LoVo (cell line): Measurements from ENCODE around the gene MRPS12.
"Not testable (repeated sequence)": the region's sequence is repeated elsewhere in the genome, so short reads cannot be mapped to it uniquely, and the experiment has no call there.

Experiments used
- DNase-seq: peaks from one replicate; pipeline ENCODE4 v3.0.0-alpha.2; 2016; ENCODE audit warnings: low spot score

MRPS12 gene

GRCh38 chr19:38930776-38931520 is at the start of gene MRPS12:
Gene MRPS12 (plus strand): TSS chr19:38930944. CDS start chr19:38931295, 351 bp downstream.
- DNase-seq: peak; percentile 99

DNA sequence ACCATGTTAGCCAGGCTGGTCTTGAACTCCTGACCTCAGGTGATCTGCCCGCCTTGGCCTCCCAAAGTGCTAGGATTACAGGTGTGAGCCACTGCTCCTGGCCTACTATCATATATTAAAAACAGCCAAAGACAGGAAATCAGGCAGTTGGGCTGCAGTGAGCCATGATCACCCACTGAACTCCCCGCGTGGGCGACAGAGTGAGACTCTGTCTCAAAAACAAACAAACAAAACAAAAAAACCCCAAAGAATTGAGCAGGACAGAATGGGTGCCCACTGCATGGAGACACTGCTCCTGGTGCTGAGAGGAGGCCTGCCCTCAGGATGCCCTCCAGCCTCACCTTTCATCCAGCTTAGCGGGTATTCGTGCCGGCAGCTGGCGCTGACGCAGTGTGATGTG is 47.5 kb upstream of the MRPS12 start:
- DNase-seq: no peak

DNA sequence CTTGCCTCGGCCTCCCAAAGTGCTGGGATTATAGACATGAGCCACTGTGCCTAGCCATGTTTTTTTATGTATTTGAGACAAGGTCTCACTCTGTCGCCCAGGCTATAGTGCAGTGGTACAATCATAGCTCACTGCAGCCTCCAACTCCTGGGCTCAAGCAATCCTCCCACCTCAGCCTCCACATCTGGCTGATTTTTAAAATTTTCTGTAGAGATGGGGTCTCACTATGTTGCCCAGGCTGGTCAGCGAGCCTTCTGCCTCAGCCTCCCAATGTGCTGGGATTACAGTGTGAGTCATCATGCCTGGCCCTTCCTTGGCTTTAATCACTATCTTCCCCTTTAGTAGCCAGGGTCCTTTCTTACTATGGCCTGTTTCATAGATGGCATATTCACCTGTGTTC is 46.1 kb upstream of the MRPS12 start:
- not testable (repeated sequence) for DNase-seq

- no peak for DNase-seq
These were observed 41.9 kb upstream of the MRPS12 start for GRCh38 chr19:38888876-38889275.

GRCh38 chr19:38889803-38890202 is 40.9 kb upstream of the MRPS12 start:
- DNase-seq: no peak

GRCh38 chr19:38890686-38891085 is 40.1 kb upstream of the MRPS12 start:
- no peak for DNase-seq

DNA sequence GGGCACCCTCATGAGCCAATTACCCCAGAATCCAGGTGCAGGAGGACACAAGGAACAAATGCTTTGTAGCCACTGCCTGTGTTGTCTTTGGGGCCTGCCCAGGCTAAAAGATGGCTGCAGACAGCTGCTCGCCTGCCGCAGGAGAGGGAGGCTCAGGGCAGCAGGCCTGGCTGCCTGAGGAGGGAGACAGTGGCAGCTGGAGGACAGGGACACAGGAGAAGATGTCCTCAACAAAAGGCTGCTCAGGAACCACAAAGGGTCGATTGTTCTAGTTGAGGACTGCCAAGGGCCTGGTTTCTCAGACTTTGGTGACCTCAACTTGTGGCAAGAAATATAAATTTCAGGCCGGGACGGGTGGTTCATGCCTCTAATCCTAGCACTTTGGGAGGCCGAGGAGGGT is 39.0 kb upstream of the MRPS12 start:
- no peak for DNase-seq

GRCh38 chr19:38892841-38893240 is 37.9 kb upstream of the MRPS12 start:
- no peak for DNase-seq

DNA sequence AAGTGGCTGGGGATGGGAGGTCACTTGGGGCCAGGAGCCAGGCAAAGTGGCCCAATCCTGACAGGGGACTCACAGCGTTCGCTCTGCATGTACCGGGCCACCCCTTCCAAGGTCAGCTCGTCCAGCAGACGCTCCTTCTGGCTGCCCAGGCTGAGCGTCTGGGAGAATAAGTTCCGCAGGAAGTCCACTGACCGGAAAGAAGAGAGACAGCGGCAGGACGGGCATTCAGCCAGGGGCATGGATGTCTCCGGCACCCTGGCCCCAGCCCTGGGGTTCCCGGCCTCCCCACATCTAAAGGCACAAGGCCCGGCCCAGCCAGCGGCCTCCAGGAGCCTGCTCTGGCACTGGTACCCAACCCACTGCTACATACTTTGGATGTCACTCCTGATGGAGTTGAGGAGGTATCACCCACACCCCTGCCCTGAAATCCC is 37.4 kb upstream of the MRPS12 start:
- no peak for DNase-seq

DNA sequence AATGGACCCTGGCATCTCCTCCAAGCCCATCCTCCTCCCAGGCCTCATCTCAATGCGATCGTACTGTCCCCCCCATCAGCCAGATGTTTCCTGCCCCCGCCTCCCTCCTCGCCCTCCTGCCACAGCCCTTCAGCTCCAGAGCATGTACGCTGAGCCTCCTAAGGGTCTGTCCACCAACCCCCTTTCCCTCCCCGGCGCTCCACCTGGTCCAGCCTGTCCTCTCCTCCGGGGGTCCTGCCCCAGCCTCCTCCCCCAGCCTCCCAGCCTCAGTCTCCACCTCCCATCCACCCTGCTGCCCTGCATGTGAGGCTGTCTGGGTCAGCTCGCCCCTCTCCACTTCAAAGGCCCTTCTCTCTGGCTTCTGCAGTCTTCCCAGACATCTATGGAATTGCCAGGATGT is 35.8 kb upstream of the MRPS12 start:
- no peak for DNase-seq

GRCh38 chr19:38898788-38899446 is 31.8 kb upstream of the MRPS12 start:
- no peak for DNase-seq

DNA sequence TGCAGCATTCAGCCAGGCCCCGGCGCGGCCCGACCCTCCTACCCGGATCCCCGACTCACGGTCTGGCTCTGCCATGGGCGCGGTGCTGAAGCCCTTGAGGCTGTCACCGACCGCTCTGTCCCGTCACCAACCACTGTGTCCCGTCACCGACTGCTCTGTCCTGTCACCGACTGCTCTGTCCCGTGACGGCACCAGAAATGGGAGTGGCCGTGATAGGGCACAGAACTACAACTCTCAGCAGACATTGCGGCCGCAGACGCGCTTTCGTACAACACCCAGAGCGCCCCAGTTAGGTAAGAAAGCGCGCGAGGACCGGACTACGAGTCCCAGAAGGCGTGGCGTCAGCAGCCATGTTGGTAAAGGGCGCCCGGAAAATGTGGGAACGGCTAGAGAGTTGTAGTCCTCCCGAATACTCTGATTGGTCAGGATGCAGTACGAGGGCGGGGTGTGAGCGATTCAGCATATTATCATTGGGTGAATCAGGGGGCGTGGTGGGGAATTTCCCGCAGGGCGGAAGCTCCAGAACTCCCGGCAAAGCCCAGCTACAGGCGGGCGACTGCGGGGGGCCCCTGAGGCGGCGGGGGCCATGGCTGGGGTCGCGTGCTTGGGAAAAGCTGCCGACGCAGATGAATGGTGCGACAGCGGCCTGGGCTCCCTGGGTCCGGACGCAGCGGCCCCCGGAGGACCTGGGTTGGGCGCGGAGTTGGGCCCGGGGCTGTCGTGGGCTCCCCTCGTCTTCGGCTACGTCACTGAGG is 31.1 kb upstream of the MRPS12 start, which contains the start of the genes NFKBIB and SIRT2:
NFKBIB (plus strand) TSS at position 523 of the 755 bp plus-strand sequence; CDS start at position 587, 64 bp downstream.
SIRT2 (minus strand) TSS at position 172 of the 755 bp plus-strand sequence; CDS start at position 75, 97 bp downstream.
- peak; percentile 100 for DNase-seq

- no peak for DNase-seq
These were observed 30.5 kb upstream of the MRPS12 start for GRCh38 chr19:38900202-38900629.

GRCh38 chr19:38900743-38901190 is 30.0 kb upstream of the MRPS12 start:
- no peak for DNase-seq

- DNase-seq: no peak
These were observed 29.1 kb upstream of the MRPS12 start for GRCh38 chr19:38901683-38902082.

- DNase-seq: no peak
These were observed 25.9 kb upstream of the MRPS12 start for GRCh38 chr19:38904581-38905539.

- no peak for DNase-seq
These were observed 25.1 kb upstream of the MRPS12 start for GRCh38 chr19:38905620-38906019.

- no peak for DNase-seq
These were observed 23.5 kb upstream of the MRPS12 start for GRCh38 chr19:38907227-38907626.

- no peak for DNase-seq
These were observed 23.1 kb upstream of the MRPS12 start for GRCh38 chr19:38907670-38908069.

GRCh38 chr19:38908911-38909310 is 21.8 kb upstream of the MRPS12 start:
- no peak for DNase-seq

- no peak for DNase-seq
These were observed 20.3 kb upstream of the MRPS12 start for GRCh38 chr19:38910488-38910887.
